ENCODE data around the gene SPDYE1. TPM values are rescaled to one million over a fixed set of nuclear protein-coding genes. Genes with fewer than 3 reads are reported as not detected.

The SPDYE1 gene
- total RNA-seq, 1 donor from 2014 or later: not detected

- H3K27ac ChIP-seq (ENCODE audit: low read depth, low read length): no peak overlapping the region
- no peaks in the 10 kb centered on the region for H3K27me3 Mint-ChIP-seq (ENCODE audit: low read depth, unreplicated experiment)
- no peaks in the 10 kb centered on the region for H3K27me3 ChIP-seq (ENCODE audit: insufficient read depth, low read length)
- H2AFZ ChIP-seq (ENCODE audit: low read depth, low read length): no peak overlapping the region
- no peaks in the 10 kb centered on the region for H3K4me1 ChIP-seq (ENCODE audit: insufficient read depth, low read length)
- DNase-seq (ENCODE audit: low read depth): no peak
- H3K4me3 ChIP-seq (ENCODE audit: insufficient read depth, low read depth, low read length): no peak overlapping the region
- FAIRE-seq: no peak
- H3K9me3 Mint-ChIP-seq (ENCODE audit: unreplicated experiment): no peaks in the 10 kb centered on the region
- peaks cover 19% of the 10 kb centered on the region for H3K79me2 ChIP-seq (ENCODE audit: insufficient read depth, low read length)
- H3K9ac ChIP-seq (ENCODE audit: low read length): no peak overlapping the region
- peaks cover 74% of the 10 kb centered on the region for H4K20me1 ChIP-seq (ENCODE audit: insufficient read depth, low read length)
- H3K9me3 ChIP-seq (ENCODE audit: insufficient read depth, low read depth, low read length): no peaks in the 10 kb centered on the region
- H3K4me3 Mint-ChIP-seq (ENCODE audit: unreplicated experiment): peak overlapping the region; percentile 40
- H3K27ac Mint-ChIP-seq (ENCODE audit: unreplicated experiment): no peak overlapping the region
- no peak overlapping the region for H3K4me2 ChIP-seq (ENCODE audit: low read length)
- H3K4me1 Mint-ChIP-seq (ENCODE audit: low read depth, unreplicated experiment): no peaks in the 10 kb centered on the region
- H3K36me3 Mint-ChIP-seq (ENCODE audit: low read depth, unreplicated experiment): peaks cover 32% of the 10 kb centered on the region
- peaks cover 41% of the 10 kb centered on the region for H3K36me3 ChIP-seq (ENCODE audit: insufficient read depth, low read length)
- TF ChIP-seq CTCF (IDR thresholded peaks at IDR 0.05; ENCODE audit: insufficient read depth, low read depth, low read length) (no peak), EZH2 (IDR thresholded peaks at IDR 0.05; ENCODE audit: insufficient read depth, low read length) (no peak)
These were observed 59.6 kb downstream of the SPDYE1 start for GRCh38 chr7:44057181-44057848.

- Mint-ChIP-seq H3K36me3 (ENCODE audit: low read depth, unreplicated experiment) (peaks cover 30% of the 10 kb centered on the region), H3K4me1 (ENCODE audit: low read depth, unreplicated experiment) (no peaks in the 10 kb centered on the region), H3K27me3 (ENCODE audit: low read depth, unreplicated experiment) (no peaks in the 10 kb centered on the region), H3K4me3 (ENCODE audit: unreplicated experiment) (peak overlapping the region; percentile 40), H3K9me3 (ENCODE audit: unreplicated experiment) (no peaks in the 10 kb centered on the region), H3K27ac (ENCODE audit: unreplicated experiment) (no peak overlapping the region)
- no peaks in the 10 kb centered on the region for H3K9me3 ChIP-seq (ENCODE audit: insufficient read depth, low read depth, low read length)
- H3K9ac ChIP-seq (ENCODE audit: low read length): no peak overlapping the region
- H3K79me2 ChIP-seq (ENCODE audit: insufficient read depth, low read length): peaks cover 19% of the 10 kb centered on the region
- H3K27ac ChIP-seq (ENCODE audit: low read depth, low read length): no peak overlapping the region
- DNase-seq (ENCODE audit: low read depth): no peak
- H3K27me3 ChIP-seq (ENCODE audit: insufficient read depth, low read length): no peaks in the 10 kb centered on the region
- FAIRE-seq: no peak
- no peak for TF ChIP-seq CTCF (IDR thresholded peaks at IDR 0.05; ENCODE audit: insufficient read depth, low read depth, low read length)
- no peak for TF ChIP-seq EZH2 (IDR thresholded peaks at IDR 0.05; ENCODE audit: insufficient read depth, low read length)
- no peak overlapping the region for H3K4me2 ChIP-seq (ENCODE audit: low read length)
- no peak overlapping the region for H3K4me3 ChIP-seq (ENCODE audit: insufficient read depth, low read depth, low read length)
- H3K36me3 ChIP-seq (ENCODE audit: insufficient read depth, low read length): peaks cover 39% of the 10 kb centered on the region
- no peaks in the 10 kb centered on the region for H3K4me1 ChIP-seq (ENCODE audit: insufficient read depth, low read length)
- no peak overlapping the region for H2AFZ ChIP-seq (ENCODE audit: low read depth, low read length)
- H4K20me1 ChIP-seq (ENCODE audit: insufficient read depth, low read length): peaks cover 75% of the 10 kb centered on the region
These were observed 60.4 kb downstream of the SPDYE1 start for GRCh38 chr7:44057849-44058758.
